Type B pancreatic cell (in vitro differentiated cells): ENCODE results near the gene MKNK2. TPM values are rescaled to one million over a fixed set of nuclear protein-coding genes. Genes with fewer than 3 reads are reported as not detected.

Experiments
- DNase-seq: peaks from one replicate; pipeline ENCODE4 v3.0.0; 2021; ENCODE audit warnings: mixed read lengths; ENCODE audit not compliant: unreplicated experiment; ENCODE audit errors: extremely low spot score
- H3K27ac Mint-ChIP-seq: 2 replicates; pipeline ENCODE4 v1.8.0; 2021; ENCODE audit warnings: mild to moderate bottlenecking, mixed read lengths
- H3K27me3 Mint-ChIP-seq: 2 replicates; pipeline ENCODE4 v1.8.0; 2021; ENCODE audit warnings: mixed read lengths
- H3K36me3 Mint-ChIP-seq: 2 replicates; pipeline ENCODE4 v1.8.0; 2021; ENCODE audit warnings: mixed read lengths
- H3K4me1 Mint-ChIP-seq: one replicate; pipeline ENCODE4 v1.8.0; 2021; ENCODE audit warnings: mixed read lengths; ENCODE audit not compliant: unreplicated experiment
- H3K4me3 Mint-ChIP-seq: 2 replicates; pipeline ENCODE4 v1.8.0; 2021; ENCODE audit warnings: mild to moderate bottlenecking, mixed read lengths
- H3K9me3 Mint-ChIP-seq: 2 replicates; pipeline ENCODE4 v1.8.0; 2021; ENCODE audit warnings: mixed read lengths
- CTCF ChIP-seq: fragments of 200-600 bp; sonication (generic); conservative IDR thresholded peaks from 2 replicates; pipeline ENCODE4 v1.5.0; 2021; ENCODE audit warnings: antibody characterized with exemption, mild to moderate bottlenecking
- total RNA-seq: library from RNA; stranded (reverse); gene quantifications from 2 replicates; pipeline ENCODE4 v1.2.1, GENCODE V29; 2021; ENCODE audit warnings: low replicate concordance

Gene MKNK2
- total RNA-seq, 1 donor from 2014 or later = 118 TPM

GRCh38 chr19:2044709-2045500 is 6.1 kb downstream of the MKNK2 start:
- no peaks in the 10 kb centered on the region for H3K36me3 Mint-ChIP-seq

GRCh38 chr19:2043961-2044708 is 6.9 kb downstream of the MKNK2 start:
- no peaks in the 10 kb centered on the region for H3K4me1 Mint-ChIP-seq
- no peak overlapping the region for H3K27ac Mint-ChIP-seq
- H3K27me3 Mint-ChIP-seq = no peaks in the 10 kb centered on the region
- H3K9me3 Mint-ChIP-seq = no peaks in the 10 kb centered on the region
- H3K4me3 Mint-ChIP-seq = no peak overlapping the region
- H3K36me3 Mint-ChIP-seq = no peaks in the 10 kb centered on the region
- no peak for DNase-seq
- TF ChIP-seq CTCF = no peak

More at GRCh38 chr19:2044709-2045500, 6.1 kb downstream of the MKNK2 start:
- no peak for DNase-seq
- H3K4me1 Mint-ChIP-seq = no peaks in the 10 kb centered on the region
- H3K4me3 Mint-ChIP-seq = no peak overlapping the region
- peak overlapping the region; percentile 43 for H3K27ac Mint-ChIP-seq
- no peaks in the 10 kb centered on the region for H3K27me3 Mint-ChIP-seq
- TF ChIP-seq CTCF = no peak
- H3K9me3 Mint-ChIP-seq = no peaks in the 10 kb centered on the region

GRCh38 chr19:2043251-2043641 is 7.8 kb downstream of the MKNK2 start:
- peak overlapping the region; percentile 31 for H3K4me3 Mint-ChIP-seq
- TF ChIP-seq CTCF = no peak
- no peaks in the 10 kb centered on the region for H3K9me3 Mint-ChIP-seq
- no peak for DNase-seq
- H3K27ac Mint-ChIP-seq = peak overlapping the region; percentile 63
- H3K27me3 Mint-ChIP-seq = no peaks in the 10 kb centered on the region
- no peaks in the 10 kb centered on the region for H3K36me3 Mint-ChIP-seq
- no peaks in the 10 kb centered on the region for H3K4me1 Mint-ChIP-seq

- no peaks in the 10 kb centered on the region for H3K27me3 Mint-ChIP-seq
- TF ChIP-seq CTCF = no peak
- no peaks in the 10 kb centered on the region for H3K4me1 Mint-ChIP-seq
- H3K27ac Mint-ChIP-seq = no peak overlapping the region
- no peaks in the 10 kb centered on the region for H3K36me3 Mint-ChIP-seq
- H3K9me3 Mint-ChIP-seq = no peaks in the 10 kb centered on the region
- peak overlapping the region; percentile 60 for H3K4me3 Mint-ChIP-seq
- DNase-seq = no peak
These were observed 8.4 kb downstream of the MKNK2 start for GRCh38 chr19:2042485-2043250.

- Mint-ChIP-seq H3K4me1 (no peaks in the 10 kb centered on the region), H3K9me3 (no peaks in the 10 kb centered on the region), H3K36me3 (no peaks in the 10 kb centered on the region), H3K4me3 (peak overlapping the region; percentile 60), H3K27ac (no peak overlapping the region), H3K27me3 (no peaks in the 10 kb centered on the region)
- TF ChIP-seq CTCF = no peak
- DNase-seq = peak; percentile 96
These were observed 9.2 kb downstream of the MKNK2 start for GRCh38 chr19:2041683-2042484.
